Chondrocyte (in vitro differentiated cells): Measurements from ENCODE around the gene ARHGAP6. TPM values are rescaled to one million over a fixed set of nuclear protein-coding genes. Genes with fewer than 3 reads are reported as not detected.

ENCODE experiments used
- DNase-seq: peaks from one replicate; pipeline ENCODE4 v3.0.0; 2021; ENCODE audit warnings: mixed read lengths, low spot score
- H3K27ac Mint-ChIP-seq: one replicate; pipeline ENCODE4 v1.8.0; 2021; ENCODE audit warnings: mild to moderate bottlenecking, moderate library complexity, mixed read lengths; ENCODE audit not compliant: unreplicated experiment
- H3K27me3 Mint-ChIP-seq: 2 replicates; pipeline ENCODE4 v1.8.0; 2021; ENCODE audit warnings: low read depth, mixed read lengths
- H3K36me3 Mint-ChIP-seq: 2 replicates; pipeline ENCODE4 v1.8.0; 2021; ENCODE audit warnings: low read depth, mixed read lengths
- H3K4me1 Mint-ChIP-seq: 2 replicates; pipeline ENCODE4 v1.8.0; 2021; ENCODE audit warnings: low read depth, mild to moderate bottlenecking, mixed read lengths
- H3K4me3 Mint-ChIP-seq: one replicate; pipeline ENCODE4 v1.8.0; 2021; ENCODE audit warnings: mild to moderate bottlenecking, moderate library complexity, mixed read lengths; ENCODE audit not compliant: unreplicated experiment
- H3K9me3 Mint-ChIP-seq: 2 replicates; pipeline ENCODE4 v1.8.0; 2021; ENCODE audit warnings: low read depth, mixed read lengths
- CTCF ChIP-seq: fragments of 200-600 bp; sonication (generic); IDR thresholded peaks from 2 replicates; pipeline ENCODE4 v1.5.0; 2021; ENCODE audit warnings: antibody characterized with exemption, mild to moderate bottlenecking, moderate library complexity
- total RNA-seq: library from RNA; stranded (reverse); gene quantifications from 3 replicates; pipeline ENCODE4 v1.2.1, GENCODE V29; 2021

Gene ARHGAP6
- total RNA-seq, 1 donor from 2014 or later, result 1.5 TPM

GRCh38 chrX:11264925-11265324, 400.8 kb downstream of the ARHGAP6 start:
- H3K27ac Mint-ChIP-seq, result peak overlapping the region; percentile 57
- peaks cover 10% of the 10 kb centered on the region for H3K4me1 Mint-ChIP-seq
- no peaks in the 10 kb centered on the region for H3K36me3 Mint-ChIP-seq
- no peaks in the 10 kb centered on the region for H3K27me3 Mint-ChIP-seq
- DNase-seq, result no peak
- H3K4me3 Mint-ChIP-seq, result no peak overlapping the region
- no peak for TF ChIP-seq CTCF
- H3K9me3 Mint-ChIP-seq, result peaks cover 10% of the 10 kb centered on the region

- TF ChIP-seq CTCF, result no peak
- Mint-ChIP-seq H3K4me1 (peaks cover 10% of the 10 kb centered on the region), H3K9me3 (peaks cover 6% of the 10 kb centered on the region), H3K36me3 (no peaks in the 10 kb centered on the region), H3K27ac (no peak overlapping the region), H3K4me3 (no peak overlapping the region), H3K27me3 (no peaks in the 10 kb centered on the region)
- no peak for DNase-seq
Observed at GRCh38 chrX:11261260-11261659, 404.5 kb downstream of the ARHGAP6 start.

GRCh38 chrX:11259437-11259836, 406.3 kb downstream of the ARHGAP6 start:
- TF ChIP-seq CTCF, result no peak
- Mint-ChIP-seq H3K36me3 (no peaks in the 10 kb centered on the region), H3K27ac (no peak overlapping the region), H3K27me3 (no peaks in the 10 kb centered on the region), H3K9me3 (peaks cover 9% of the 10 kb centered on the region), H3K4me1 (no peaks in the 10 kb centered on the region), H3K4me3 (no peak overlapping the region)
- DNase-seq, result no peak

- no peaks in the 10 kb centered on the region for H3K27me3 Mint-ChIP-seq
- no peak overlapping the region for H3K4me3 Mint-ChIP-seq
- no peak for DNase-seq
- no peak for TF ChIP-seq CTCF
- no peaks in the 10 kb centered on the region for H3K4me1 Mint-ChIP-seq
- H3K36me3 Mint-ChIP-seq, result no peaks in the 10 kb centered on the region
- H3K27ac Mint-ChIP-seq, result no peak overlapping the region
- H3K9me3 Mint-ChIP-seq, result peaks cover 7% of the 10 kb centered on the region
Observed at GRCh38 chrX:11257711-11258110, 408.0 kb downstream of the ARHGAP6 start.

- Mint-ChIP-seq H3K27ac (no peak overlapping the region), H3K4me3 (no peak overlapping the region), H3K27me3 (no peaks in the 10 kb centered on the region), H3K9me3 (peaks cover 7% of the 10 kb centered on the region), H3K4me1 (no peaks in the 10 kb centered on the region), H3K36me3 (no peaks in the 10 kb centered on the region)
- TF ChIP-seq CTCF, result no peak
- no peak for DNase-seq
Observed at GRCh38 chrX:11257290-11257689, 408.4 kb downstream of the ARHGAP6 start.
